Activated T-cell treated with anti-CD3 and anti-CD28 coated beads for 48 hours (primary cell): ENCODE results near the gene TTC39C.

Source experiments
- DNase-seq: peaks from one replicate; pipeline ENCODE4 v3.0.0-alpha.2; 2020; ENCODE audit warnings: low read depth

Gene TTC39C

GRCh38 chr18:23992089-23992940 is 22.2 kb upstream of the TTC39C start:
- no peak for DNase-seq

DNA sequence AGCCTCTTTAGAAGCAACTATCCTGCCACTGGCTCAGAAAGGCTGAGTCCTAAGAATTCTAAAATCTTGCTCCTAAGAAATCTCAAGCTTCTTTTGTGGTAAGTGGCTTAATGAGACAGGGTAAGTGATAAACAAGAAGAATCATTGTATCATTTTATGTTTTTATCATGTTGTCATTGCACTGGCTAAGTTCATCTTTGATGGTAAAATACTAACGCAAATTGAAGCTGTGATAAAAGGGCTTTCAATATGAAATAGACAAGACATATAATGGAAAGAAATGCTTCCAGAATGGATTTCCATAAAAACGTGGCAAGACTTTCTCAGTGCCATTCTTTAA is 21.6 kb upstream of the TTC39C start:
- DNase-seq, result no peak

GRCh38 chr18:23994361-23994902 is 20.1 kb upstream of the TTC39C start:
- no peak for DNase-seq

- no peak for DNase-seq
These were observed 19.4 kb upstream of the TTC39C start for GRCh38 chr18:23995180-23995579.

DNA sequence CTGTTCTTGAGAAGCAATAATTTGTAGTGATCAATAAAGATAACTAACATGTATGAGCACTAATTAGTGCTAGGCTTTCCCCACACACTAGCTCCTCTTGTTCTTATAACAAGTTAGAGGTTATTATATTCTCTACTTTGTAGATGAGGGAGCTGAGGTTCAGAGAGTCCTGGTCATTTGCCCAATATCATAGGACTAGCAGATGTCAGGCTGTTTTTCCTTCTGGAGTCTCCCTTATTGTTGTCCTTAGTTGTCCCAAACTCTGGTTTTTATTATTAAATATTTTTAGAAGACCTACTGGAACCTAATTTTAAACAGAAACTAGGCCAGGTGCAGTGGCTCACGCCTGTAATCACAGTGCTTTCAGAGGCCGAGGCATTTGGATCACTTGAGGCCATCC is 16.5 kb upstream of the TTC39C start:
- DNase-seq, result no peak

DNA sequence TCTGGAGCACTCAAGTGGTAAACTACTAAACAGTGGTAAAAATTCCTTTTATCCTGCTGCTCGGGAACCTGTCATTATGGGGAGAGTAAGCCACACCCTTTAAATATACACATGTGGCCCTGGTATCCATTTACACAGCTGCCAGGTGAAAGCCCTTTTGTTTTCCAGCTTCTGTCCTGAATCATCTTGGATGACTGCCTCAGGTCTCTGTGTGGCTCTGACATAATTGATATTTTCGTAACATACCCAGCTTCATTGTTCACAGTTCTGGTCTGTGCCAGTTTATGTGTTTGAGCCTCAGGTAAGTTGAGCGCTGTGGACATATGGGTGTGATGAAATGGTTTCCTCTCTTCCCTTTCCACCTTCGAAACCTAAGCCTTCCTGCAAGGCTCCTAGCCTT is 15.7 kb upstream of the TTC39C start:
- no peak for DNase-seq

DNA sequence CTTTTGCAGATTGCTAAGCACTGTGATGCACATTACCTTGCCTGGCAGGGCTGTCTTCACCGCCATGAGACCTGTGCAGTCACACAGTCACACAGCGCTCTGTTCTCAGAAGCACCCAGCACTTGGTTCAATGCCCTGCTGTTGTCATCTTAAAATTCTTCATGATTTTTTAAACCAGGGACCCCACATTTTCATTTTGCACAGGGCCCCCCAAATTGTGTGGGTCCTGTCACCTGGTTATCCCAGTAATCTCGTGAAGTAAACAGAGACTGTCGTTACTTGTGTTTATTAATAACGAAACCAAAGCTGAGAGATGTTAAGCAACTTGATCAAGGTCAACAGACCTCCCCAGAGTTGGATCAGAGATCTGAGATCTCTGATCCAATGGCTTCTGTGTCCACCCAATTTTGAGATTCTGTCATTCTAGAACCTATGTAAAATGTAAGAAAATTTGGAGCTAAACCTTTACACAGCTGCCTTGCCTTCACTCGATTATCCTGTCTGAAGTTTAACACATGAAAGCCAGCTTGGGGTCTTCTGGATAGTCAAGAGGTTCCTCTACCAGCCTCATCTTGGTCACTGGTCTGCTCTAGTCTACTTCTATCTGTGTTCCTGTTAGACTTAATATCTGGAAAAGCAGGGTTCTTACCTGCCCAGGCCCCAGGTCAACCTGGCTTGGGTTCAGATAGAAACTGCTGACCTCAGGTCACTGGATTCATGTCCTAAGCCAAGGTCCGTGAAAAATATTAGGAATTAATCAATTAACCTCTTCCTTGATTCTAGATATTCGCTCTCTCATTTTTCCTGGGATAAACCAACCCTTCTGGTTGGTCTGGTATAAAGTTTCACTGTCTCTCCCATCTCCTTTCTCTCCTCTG is 13.7 kb upstream of the TTC39C start:
- DNase-seq, result no peak

DNA sequence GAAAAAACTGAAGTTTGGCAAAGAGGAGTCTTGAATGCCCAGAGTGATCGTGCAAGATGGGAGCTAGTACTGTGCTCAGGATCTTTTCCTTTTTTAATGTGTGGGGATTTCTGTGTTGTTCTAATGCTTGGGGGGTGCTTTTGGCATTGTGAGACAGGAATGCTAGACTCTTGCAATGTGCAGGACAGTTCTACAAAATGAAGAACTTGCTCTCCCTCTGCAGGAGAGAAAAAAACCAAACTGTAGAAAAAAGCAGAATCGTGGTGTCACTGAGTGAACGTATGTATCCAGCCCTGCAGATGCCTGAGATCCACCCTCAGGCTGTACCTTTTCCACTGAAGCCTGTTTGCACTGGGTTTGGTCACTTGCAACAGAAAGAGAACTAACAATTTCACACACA is 12.1 kb upstream of the TTC39C start:
- no peak for DNase-seq

DNA sequence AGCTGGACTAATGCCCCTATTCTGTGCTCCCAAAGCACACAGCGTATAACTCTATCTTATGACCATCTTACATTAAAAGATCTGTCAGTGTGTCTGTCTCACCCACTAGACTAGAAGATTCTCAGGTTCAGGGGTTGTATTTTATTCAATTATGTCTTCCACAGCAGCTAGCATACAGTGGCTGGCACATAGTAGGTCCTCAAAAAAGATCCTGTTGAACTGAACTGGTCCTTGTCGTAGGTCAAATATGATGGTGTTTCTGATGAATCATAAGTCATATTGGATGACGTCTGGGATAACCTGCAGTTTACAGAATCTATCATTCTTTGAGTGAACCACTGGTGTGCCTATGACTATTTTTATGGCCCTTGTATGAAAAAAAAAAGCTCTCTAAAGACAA is 11.3 kb upstream of the TTC39C start:
- no peak for DNase-seq

DNA sequence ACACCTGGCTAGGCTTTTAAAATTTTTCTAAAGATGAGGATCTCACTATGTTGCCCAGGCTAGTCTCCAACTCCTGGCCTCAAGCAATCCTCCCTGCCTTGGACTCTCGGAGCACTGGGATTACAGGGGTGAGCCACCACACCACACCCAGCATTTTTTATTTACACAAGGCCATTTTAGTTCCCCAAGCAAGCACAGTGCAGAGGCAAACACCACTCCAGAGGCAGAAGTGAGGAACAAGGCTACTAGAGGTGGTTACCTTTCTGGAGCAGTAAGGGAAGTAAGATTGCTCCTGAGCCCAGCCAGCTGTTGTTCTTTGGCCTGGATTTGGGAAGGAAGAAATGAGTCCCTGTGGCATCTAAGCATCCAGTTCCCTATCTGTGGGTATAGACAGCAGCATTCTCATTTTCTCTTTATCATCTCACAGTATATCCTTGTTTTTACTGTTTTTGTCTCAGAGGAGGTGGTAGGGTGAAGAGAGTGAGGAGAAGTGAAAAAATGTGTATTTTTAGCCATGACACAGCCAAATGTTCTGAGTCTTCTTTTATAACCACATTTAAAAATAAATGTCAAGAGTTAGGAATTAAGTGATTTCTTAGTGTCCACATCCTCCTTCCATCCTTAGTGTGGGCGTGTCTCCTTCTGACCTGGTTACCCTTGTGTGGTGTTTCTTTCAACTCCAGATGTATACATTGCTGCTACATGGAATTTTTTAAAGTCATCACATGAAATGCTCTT is 10.5 kb upstream of the TTC39C start:
- DNase-seq, result no peak

DNA sequence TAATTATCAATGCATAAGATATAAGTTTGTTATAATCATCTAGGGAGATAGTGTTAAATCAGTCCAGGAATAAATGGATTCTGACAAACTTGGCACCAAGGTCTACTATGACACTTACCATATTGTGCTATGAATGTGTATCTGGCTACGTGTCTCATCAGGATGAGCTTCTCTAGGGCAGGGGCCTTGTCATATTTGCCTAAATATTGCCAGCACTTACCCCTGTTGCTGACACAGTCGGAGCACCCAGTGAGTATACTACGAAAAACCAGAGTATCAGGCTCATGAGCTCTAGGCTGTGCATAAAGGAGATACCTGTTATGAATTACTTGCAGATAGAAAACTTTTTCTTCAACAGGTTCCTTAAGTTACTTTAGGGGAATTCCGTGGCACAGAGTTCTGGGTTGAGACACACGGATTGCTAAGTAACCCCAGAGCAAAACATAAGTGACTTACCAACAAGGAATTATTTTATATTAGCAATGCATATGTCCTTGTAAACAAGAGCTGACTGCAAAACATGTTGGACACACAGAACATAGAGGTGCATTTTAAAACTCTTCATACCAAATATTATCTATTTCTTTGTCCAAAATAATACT is 7.7 kb upstream of the TTC39C start:
- DNase-seq, result no peak

- DNase-seq, result no peak
These were observed 5.3 kb upstream of the TTC39C start for GRCh38 chr18:24009246-24009645.

DNA sequence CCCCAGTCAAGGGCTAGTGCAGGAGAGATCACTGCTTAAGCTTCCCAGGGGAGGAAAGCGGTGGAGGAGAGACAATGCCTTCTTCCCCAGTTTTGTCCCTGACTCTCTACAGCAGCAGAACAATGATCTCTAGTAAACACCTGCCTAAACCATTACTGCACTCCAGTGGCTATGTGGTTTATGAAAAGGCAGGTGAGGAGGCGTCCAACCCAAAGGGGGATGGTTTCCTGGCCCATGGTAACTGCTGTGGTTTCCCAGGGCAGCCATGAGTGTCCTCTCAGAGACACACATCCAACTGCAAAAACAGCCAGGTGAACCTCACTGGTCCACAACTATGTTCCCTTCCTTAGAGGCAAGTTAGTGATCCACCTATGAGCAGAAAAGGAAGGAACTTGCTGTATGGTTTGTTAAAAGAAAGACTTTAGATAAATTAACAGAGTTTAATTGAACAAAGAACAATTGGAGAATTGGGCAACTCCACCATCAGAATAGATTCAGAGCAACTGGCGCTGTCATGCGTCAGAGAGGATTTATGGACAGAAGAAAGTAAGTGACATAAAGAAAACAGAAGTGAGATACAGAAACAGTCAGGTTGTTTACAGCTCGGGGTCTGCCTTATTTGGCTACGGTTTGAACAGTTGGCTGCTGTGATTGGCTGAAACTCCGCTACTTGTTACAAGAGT is 4.8 kb upstream of the TTC39C start:
- no peak for DNase-seq

DNA sequence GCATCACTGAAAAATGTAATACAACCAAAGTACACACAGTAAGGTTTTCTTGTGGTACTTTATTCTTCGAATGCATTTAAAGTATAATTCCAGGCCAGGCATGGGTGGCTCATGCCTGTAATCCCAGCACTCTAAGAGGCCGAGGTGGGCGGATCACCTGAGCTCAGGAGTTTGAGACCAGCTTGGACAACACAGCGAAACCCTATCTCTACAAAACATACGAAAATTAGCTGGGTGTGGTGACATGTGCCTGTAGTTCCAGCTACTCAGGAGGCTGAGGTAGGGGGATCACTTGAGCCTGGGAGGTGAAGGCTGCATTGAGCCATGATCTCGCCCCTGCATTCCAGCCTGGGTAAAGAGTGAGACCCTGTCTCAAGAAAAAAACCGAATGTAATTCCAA is 3.9 kb upstream of the TTC39C start:
- no peak for DNase-seq

DNA sequence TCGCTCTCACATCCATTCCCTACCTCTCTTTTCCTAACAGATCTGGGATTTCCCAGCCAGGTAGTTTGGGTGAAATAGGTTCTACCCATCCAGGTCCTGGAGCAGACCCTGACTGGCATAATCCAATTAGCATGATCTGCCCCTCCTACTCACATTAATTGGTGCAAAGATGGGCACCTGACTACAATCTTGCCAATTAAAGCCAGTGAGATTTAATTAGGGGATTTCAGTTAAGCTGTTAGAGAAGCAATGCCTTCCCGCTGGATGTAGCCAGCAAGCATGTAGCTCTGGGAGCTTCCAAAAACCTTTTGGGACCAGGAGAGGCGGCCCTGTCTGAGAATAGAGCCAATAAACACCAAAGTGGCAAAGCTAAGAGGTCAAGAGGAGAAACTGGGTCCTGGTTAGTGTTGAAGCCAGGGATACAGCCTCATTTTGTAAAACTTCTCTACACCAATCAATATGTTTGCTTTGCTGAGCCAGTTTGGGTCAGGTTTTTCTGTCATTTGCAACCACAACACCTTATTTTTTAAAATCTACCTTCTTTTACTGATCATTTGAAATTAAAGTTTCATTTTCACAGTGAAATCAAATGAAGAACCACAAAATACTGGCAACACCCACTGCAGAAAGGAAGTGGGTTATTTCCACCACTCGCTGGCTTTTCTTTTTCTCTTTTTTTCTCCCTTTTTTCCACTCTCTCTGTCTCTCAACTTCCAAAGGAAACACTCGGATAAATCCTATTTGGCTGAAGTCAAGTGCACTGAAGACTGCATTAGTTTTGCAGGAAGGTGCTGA is 3.2 kb upstream of the TTC39C start:
- no peak for DNase-seq

- DNase-seq, result no peak
These were observed 1.5 kb upstream of the TTC39C start for GRCh38 chr18:24013051-24013450.

DNA sequence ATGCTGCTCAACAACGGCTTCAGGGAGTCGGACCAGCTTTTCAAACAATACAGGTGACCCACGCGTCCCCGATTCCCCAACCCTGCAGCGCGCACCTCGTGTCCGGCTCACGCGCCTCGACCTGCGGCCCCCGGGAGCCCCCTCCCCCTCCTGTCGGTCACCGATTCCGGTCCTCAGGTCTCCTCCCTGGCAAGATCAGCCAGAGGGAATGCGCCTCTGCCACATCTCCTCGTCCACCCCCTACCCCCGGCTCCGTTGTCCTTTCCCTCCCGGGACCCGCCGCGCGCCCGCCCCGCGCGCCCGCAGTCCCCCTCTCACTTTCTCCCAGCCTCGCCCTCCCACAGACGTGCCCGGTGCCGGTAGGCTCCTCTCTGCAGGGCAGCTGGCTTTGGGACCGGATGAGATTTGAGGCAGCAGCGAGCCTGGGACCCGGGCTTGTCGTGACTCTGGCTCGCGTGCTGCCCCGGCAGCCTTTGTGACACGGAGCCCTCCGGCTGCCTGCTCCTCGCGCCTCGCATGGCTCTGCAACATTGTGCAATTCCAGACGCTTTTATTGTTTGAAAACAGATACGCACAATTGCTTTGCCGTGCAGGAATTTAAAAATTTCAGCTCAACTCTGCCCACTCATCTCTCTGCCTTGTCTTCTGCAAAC is 558 bp downstream of the TTC39C start:
- peak; percentile 38 for DNase-seq

- DNase-seq, result no peak
These were observed 1.4 kb downstream of the TTC39C start for GRCh38 chr18:24015639-24016631.

- no peak for DNase-seq
These were observed 2.1 kb downstream of the TTC39C start for GRCh38 chr18:24016643-24017042.
